SK-N-MC (cell line): Measurements from ENCODE around the gene ZBTB7B.

Experiments
- EZH2 ChIP-seq: fragments of 200-600 bp; sonication (generic); IDR thresholded peaks from one replicate; pipeline ENCODE4 v1.6.1; 2017; ENCODE audit warnings: antibody characterized with exemption
- FOXP2 ChIP-seq: optimal IDR thresholded peaks from 2 replicates; pipeline ENCODE3; 2011; ENCODE audit warnings: mild to moderate bottlenecking, moderate library complexity; ENCODE audit not compliant: insufficient read depth; ENCODE audit errors: extremely low read length, control extremely low read depth
- POLR2AphosphoS5 ChIP-seq: IDR thresholded peaks from 2 replicates; pipeline ENCODE4 v1.6.1; 2012; ENCODE audit warnings: mild to moderate bottlenecking, low read depth, low read length, borderline replicate concordance

DNA sequence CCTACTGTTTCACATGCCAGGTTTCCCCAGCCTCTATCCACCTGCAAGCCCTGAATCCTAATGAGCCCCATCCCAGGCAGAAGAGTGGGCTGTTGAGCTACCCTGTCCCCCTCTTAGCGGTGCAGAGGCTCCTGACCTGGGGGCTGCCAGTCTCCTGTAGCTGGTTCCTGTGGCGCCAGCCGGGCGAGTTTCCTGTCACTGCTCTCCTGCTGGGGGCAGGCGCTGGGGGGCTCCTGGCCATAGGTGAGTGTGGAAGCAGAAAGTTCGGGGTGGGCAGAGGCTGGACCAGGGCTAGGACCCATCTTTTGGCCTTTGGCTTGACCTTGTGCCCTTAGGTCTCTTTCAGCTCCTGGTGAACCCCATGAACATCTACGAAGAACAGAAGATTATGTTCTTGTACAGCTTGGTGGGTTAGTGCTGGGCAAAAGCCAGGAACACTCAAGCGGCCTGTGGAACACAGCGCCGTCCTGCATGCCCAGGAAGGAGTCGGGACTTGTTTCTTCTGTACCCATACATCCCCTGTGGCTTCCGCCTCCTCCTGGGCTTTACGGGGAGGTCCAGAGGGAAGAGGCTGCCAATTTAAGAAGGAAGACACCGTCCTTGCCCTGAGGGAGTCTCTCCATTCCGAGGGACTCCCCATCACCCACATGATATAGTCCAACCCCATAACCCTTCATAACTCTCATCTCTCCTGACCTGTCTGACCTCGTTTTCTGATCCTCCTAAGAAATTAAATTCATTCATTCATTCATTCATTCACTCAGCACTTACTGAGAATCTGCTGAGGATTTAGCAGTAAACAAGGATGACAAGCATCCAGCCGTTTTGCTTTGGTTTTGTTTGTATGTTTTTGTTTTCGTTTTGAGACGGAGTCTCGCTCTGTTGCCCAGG lies 32.0 kb downstream of the ZBTB7B start:
- TF ChIP-seq POLR2AphosphoS5: no peak
- TF ChIP-seq EZH2: no peak
- no peak for TF ChIP-seq FOXP2
